Motor neuron (in vitro differentiated cells): ENCODE data around the gene MEGF11. TPM values are rescaled to one million over a fixed set of nuclear protein-coding genes. Genes with fewer than 3 reads are reported as not detected.

Experiments used
- ATAC-seq, 8 experiments: fragments of 200-7000 bp; cut with Tn5 transposase; replicated peaks in 6 of 8; 2 replicates each; pipeline ENCODE4 v1.8.0; 2021; ENCODE audit warnings: mild to moderate bottlenecking in 8 of 8, moderate library complexity in 8 of 8
- H3K27ac ChIP-seq, 2 donors: fragments of 250-450 bp; sonication (Bioruptor Pico); 2 replicates each; pipeline ENCODE4 v1.9.0; 2021; ENCODE audit warnings: antibody characterized with exemption in 2 of 2, mild to moderate bottlenecking in 2 of 2, moderate library complexity in 1 of 2
- H3K4me1 ChIP-seq, 2 donors: fragments of 250-450 bp; sonication (Bioruptor Pico); replicated peaks in 1 of 2; 2 replicates each; pipeline ENCODE4 v1.6.1; 2021; ENCODE audit warnings: antibody characterized with exemption in 2 of 2, mild to moderate bottlenecking in 2 of 2, moderate library complexity in 1 of 2
- H3K4me3 ChIP-seq, 5 donors: fragments of 250-450 bp; sonication (Bioruptor Pico); 2 replicates each; pipeline ENCODE4 v1.9.0; 2021; ENCODE audit warnings: antibody characterized with exemption in 5 of 5, mild to moderate bottlenecking in 5 of 5, moderate library complexity in 4 of 5
- WGBS, 10 experiments: fragments of 450-650 bp; shearing (Covaris generic); methylation state at CpG; one replicate each; pipeline ENCODE4 v1.0.0; 2022; 5-methylcytosine and 5-hydroxymethylcytosine counted together
- in situ Hi-C, 9 experiments: fragments of 400-800 bp; cut with MboI; loops; one replicate each; pipeline ENCODE4 v1.15.0; 2021; ENCODE audit warnings: low sequenced_read_pairs in 9 of 9, low pct_unique_long_range_greater_than_20kb in 2 of 9; ENCODE audit not compliant: unreplicated experiment in 9 of 9
- total RNA-seq, 8 experiments: library from RNA; unstranded; fragments of 300-600 nt; gene quantifications; 2 replicates each; pipeline versions ENCODE4 v1.2.3 to v1.2.4, GENCODE V29; 2022

Gene MEGF11
- total RNA-seq, 8 experiments from 2014 or later = 2.8 to 18.2 (median 9.0) TPM

- in situ Hi-C loops = loop anchor here in 2 of 9 experiments (25.0 kb wide), 1 partner anchor 367 kb away; the partner anchor contains the start of gene DIS3L (in 2 of the 2)
- no peak for ATAC-seq
- Histone ChIP-seq H3K4me1 (peaks cover 13 to 27% of the 10 kb centered on the region in 2 donors), H3K27ac (no peak overlapping the region), H3K4me3 (no peak overlapping the region)
- WGBS, 10 experiments = 71 to 100% (median 92%) methylated on average over 1 of the region's 1 CpG; no CpG with 5 or more reads in 6 of the 10 experiments
Measured at GRCh38 chr15:65920121-65920520, 333.4 kb downstream of the MEGF11 start.

GRCh38 chr15:65919353-65919752, 334.2 kb downstream of the MEGF11 start:
- peaks cover 13 to 28% of the 10 kb centered on the region in 2 donors for H3K4me1 ChIP-seq
- H3K27ac ChIP-seq = no peak overlapping the region
- in situ Hi-C loops = loop anchor here in 2 of 9 experiments (25.0 kb wide), 1 partner anchor 368 kb away; the partner anchor contains the start of gene DIS3L (in 2 of the 2)
- no peak for ATAC-seq
- H3K4me3 ChIP-seq = no peak overlapping the region
- WGBS, 10 experiments = 66 to 100% (median 95%) methylated on average over 1 to 9 of the region's 9 CpGs; no CpG with 5 or more reads in 1 of the 10 experiments

- 84 to 100% (median 95%) methylated on average over 1 to 5 of the region's 5 CpGs; no CpG with 5 or more reads in 4 of the 10 experiments for WGBS, 10 experiments
- in situ Hi-C loops = loop anchor here in 2 of 9 experiments (25.0 kb wide), 1 partner anchor 368 kb away; the partner anchor contains the start of gene DIS3L (in 2 of the 2)
- no peak overlapping the region for H3K4me3 ChIP-seq
- H3K4me1 ChIP-seq = peaks cover 13 to 29% of the 10 kb centered on the region in 2 donors
- ATAC-seq = no peak
- no peak overlapping the region for H3K27ac ChIP-seq
Measured at GRCh38 chr15:65918945-65919344, 334.6 kb downstream of the MEGF11 start.

- no peak for ATAC-seq
- H3K4me3 ChIP-seq = no peak overlapping the region
- peaks cover 13 to 29% of the 10 kb centered on the region in 2 donors for H3K4me1 ChIP-seq
- WGBS, 10 experiments = 7 to 100% (median 80%) methylated on average over 1 to 3 of the region's 3 CpGs; no CpG with 5 or more reads in 4 of the 10 experiments
- in situ Hi-C loops = loop anchor here in 2 of 9 experiments (25.0 kb wide), 1 partner anchor 369 kb away; the partner anchor contains the start of gene DIS3L (in 2 of the 2)
- H3K27ac ChIP-seq = no peak overlapping the region
Measured at GRCh38 chr15:65918357-65918920, 335.1 kb downstream of the MEGF11 start.

- no peak overlapping the region for H3K27ac ChIP-seq
- in situ Hi-C loops = loop anchor here in 2 of 9 experiments (25.0 kb wide), 1 partner anchor 369 kb away; the partner anchor contains the start of gene DIS3L (in 2 of the 2)
- H3K4me3 ChIP-seq = no peak overlapping the region
- H3K4me1 ChIP-seq = peaks cover 13 to 29% of the 10 kb centered on the region in 2 donors
- ATAC-seq = no peak
- WGBS, 10 experiments = 60 to 100% (median 95%) methylated on average over 1 to 3 of the region's 4 CpGs; no CpG with 5 or more reads in 6 of the 10 experiments
Measured at GRCh38 chr15:65917936-65918335, 335.6 kb downstream of the MEGF11 start.

- Histone ChIP-seq H3K4me3 (no peak overlapping the region), H3K4me1 (peaks cover 13 to 29% of the 10 kb centered on the region in 2 donors), H3K27ac (no peak overlapping the region)
- in situ Hi-C loops = loop anchor here in 2 of 9 experiments (25.0 kb wide), 1 partner anchor 370 kb away; the partner anchor contains the start of gene DIS3L (in 2 of the 2)
- ATAC-seq = no peak
- WGBS, 10 experiments = 40 to 100% (median 92%) methylated on average over 1 to 2 of the region's 3 CpGs; no CpG with 5 or more reads in 7 of the 10 experiments
Measured at GRCh38 chr15:65917407-65917756, 336.2 kb downstream of the MEGF11 start.

- 0 to 64% (median 18%) methylated on average over 1 to 6 of the region's 16 CpGs; no CpG with 5 or more reads in 4 of the 10 experiments for whole genome bisulfite sequencing, 10 experiments
- Histone ChIP-seq H3K27ac (no peak overlapping the region), H3K4me3 (no peak overlapping the region), H3K4me1 (peaks cover 13 to 25% of the 10 kb centered on the region in 2 donors)
- in situ Hi-C loops = loop anchor here in 2 of 9 experiments (25.0 kb wide), 1 partner anchor 370 kb away; the partner anchor contains the start of gene DIS3L (in 2 of the 2)
- peak; percentile 96 to 100 (median 98) for ATAC-seq
Measured at GRCh38 chr15:65916664-65917406, 336.7 kb downstream of the MEGF11 start.

- in situ Hi-C loops = loop anchor here in 2 of 9 experiments (25.0 kb wide), 1 partner anchor 371 kb away; the partner anchor contains the start of gene DIS3L (in 2 of the 2)
- peaks cover 13 to 18% of the 10 kb centered on the region in 2 donors for H3K4me1 ChIP-seq
- no peak overlapping the region for H3K4me3 ChIP-seq
- H3K27ac ChIP-seq = no peak overlapping the region
- WGBS, 10 experiments = 0 to 100% (median 92%) methylated on average over 1 to 4 of the region's 7 CpGs; no CpG with 5 or more reads in 6 of the 10 experiments
- peak in 7 of 8 experiments; percentile 19 to 47 (median 31) for ATAC-seq
Measured at GRCh38 chr15:65916041-65916663, 337.4 kb downstream of the MEGF11 start.

GRCh38 chr15:65914981-65915925, 338.3 kb downstream of the MEGF11 start:
- no peak for ATAC-seq
- WGBS, 10 experiments = 75 to 100% (median 86%) methylated on average over 1 to 4 of the region's 8 CpGs; no CpG with 5 or more reads in 2 of the 10 experiments

GRCh38 chr15:65914386-65914785, 339.2 kb downstream of the MEGF11 start:
- in situ Hi-C loops = loop anchor here in 2 of 9 experiments (25.0 kb wide), 1 partner anchor 373 kb away; the partner anchor contains the start of gene DIS3L (in 2 of the 2)
- no peak overlapping the region for H3K4me3 ChIP-seq
- no peak for ATAC-seq

More at GRCh38 chr15:65914981-65915925, 338.3 kb downstream of the MEGF11 start:
- Histone ChIP-seq H3K4me3 (no peak overlapping the region), H3K27ac (no peak overlapping the region), H3K4me1 (peaks cover 10 to 11% of the 10 kb centered on the region in 2 donors)
- in situ Hi-C loops = loop anchor here in 2 of 9 experiments (25.0 kb wide), 1 partner anchor 372 kb away; the partner anchor contains the start of gene DIS3L (in 2 of the 2)

GRCh38 chr15:65913631-65914199, 339.8 kb downstream of the MEGF11 start:
- Histone ChIP-seq H3K4me3 (no peak overlapping the region), H3K4me1 (peaks cover 7 to 8% of the 10 kb centered on the region in 2 donors), H3K27ac (no peak overlapping the region)
- ATAC-seq = no peak
- WGBS, 10 experiments = 43 to 100% (median 94%) methylated on average over 1 to 9 of the region's 13 CpGs; no CpG with 5 or more reads in 3 of the 10 experiments
- in situ Hi-C loops = loop anchor here in 2 of 9 experiments (25.0 kb wide), 1 partner anchor 374 kb away; the partner anchor contains the start of gene DIS3L (in 2 of the 2)

More at GRCh38 chr15:65914386-65914785, 339.2 kb downstream of the MEGF11 start:
- Histone ChIP-seq H3K4me1 (peaks cover 7 to 8% of the 10 kb centered on the region in 2 donors), H3K27ac (no peak overlapping the region)
- 20 to 100% (median 87%) methylated on average over 1 to 3 of the region's 4 CpGs; no CpG with 5 or more reads in 1 of the 10 experiments for WGBS, 10 experiments
